Measurements from ENCODE around the gene FHL2. TPM values are rescaled to one million over a fixed set of nuclear protein-coding genes. Genes with fewer than 3 reads are reported as not detected.

FHL2 gene
- total RNA-seq, 1 donor: 267 TPM

GRCh38 chr2:105404736-105405135 lies 5.9 kb upstream of the FHL2 start:
- TF ChIP-seq, protein P1, sequence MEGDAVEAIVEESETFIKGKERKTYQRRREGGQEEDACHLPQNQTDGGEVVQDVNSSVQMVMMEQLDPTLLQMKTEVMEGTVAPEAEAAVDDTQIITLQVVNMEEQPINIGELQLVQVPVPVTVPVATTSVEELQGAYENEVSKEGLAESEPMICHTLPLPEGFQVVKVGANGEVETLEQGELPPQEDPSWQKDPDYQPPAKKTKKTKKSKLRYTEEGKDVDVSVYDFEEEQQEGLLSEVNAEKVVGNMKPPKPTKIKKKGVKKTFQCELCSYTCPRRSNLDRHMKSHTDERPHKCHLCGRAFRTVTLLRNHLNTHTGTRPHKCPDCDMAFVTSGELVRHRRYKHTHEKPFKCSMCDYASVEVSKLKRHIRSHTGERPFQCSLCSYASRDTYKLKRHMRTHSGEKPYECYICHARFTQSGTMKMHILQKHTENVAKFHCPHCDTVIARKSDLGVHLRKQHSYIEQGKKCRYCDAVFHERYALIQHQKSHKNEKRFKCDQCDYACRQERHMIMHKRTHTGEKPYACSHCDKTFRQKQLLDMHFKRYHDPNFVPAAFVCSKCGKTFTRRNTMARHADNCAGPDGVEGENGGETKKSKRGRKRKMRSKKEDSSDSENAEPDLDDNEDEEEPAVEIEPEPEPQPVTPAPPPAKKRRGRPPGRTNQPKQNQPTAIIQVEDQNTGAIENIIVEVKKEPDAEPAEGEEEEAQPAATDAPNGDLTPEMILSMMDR (IDR thresholded peaks at IDR 0.05; ENCODE audit: insufficient read depth, low read length): no peak
- H3K4me3 ChIP-seq (ENCODE audit: low read depth, low read length): no peak overlapping the region
- DNase-seq (ENCODE audit: low read depth): no peak

DNA sequence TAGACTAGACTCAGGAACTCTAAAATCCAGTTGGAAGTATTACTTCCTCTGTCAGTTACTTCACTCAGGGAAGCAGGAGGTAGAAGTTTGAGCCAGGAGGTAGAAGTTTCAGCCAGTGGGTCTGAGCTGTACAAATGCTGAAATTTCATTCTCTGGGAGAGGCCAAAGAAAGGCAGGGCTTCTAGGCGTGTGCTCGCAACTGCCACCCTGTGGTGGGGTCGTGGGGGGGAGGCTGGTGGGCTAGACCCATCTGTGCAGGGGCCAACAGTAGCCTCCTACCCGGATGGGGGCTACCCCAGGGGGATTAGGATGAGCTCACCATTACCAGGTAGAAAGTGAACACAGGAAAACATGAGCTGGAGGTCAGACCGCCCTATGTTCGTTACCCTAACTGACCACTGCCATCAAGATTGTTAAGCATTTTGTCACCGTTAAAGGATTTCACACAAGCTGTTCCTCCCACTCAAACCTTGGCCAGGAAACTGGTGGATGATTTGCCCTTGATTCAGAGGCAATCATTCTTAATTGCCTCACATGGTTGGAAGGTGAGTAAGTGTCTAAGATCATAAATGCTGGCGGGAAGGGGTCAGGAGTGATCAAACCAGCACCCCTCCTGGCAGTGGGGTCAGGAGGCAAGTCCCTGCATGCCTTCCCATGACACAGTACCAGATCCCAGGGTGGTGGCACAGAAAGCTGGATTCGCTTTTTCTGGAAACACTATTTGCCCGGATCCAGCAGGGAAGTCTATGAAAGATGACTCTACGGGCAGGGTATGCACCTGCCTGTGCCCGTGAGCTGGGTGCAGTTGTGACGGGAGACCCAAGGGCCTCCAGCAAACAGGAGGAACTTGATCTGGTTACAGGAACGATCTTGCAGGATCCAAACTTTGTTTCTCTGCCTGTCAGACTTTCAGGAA lies 5.2 kb upstream of the FHL2 start:
- TF ChIP-seq, protein P1 (IDR thresholded peaks at IDR 0.05; ENCODE audit: insufficient read depth, low read length): peak; percentile 60
- no peak overlapping the region for H3K4me3 ChIP-seq (ENCODE audit: low read depth, low read length)

GRCh38 chr2:105403241-105403782 lies 4.5 kb upstream of the FHL2 start:
- H3K4me3 ChIP-seq (ENCODE audit: low read depth, low read length): no peak overlapping the region
- DNase-seq (ENCODE audit: low read depth): no peak
- TF ChIP-seq, protein P1 (IDR thresholded peaks at IDR 0.05; ENCODE audit: insufficient read depth, low read length): no peak

More for the DNA sequence above, 5.2 kb upstream of the FHL2 start:
- peak; percentile 90 for DNase-seq (ENCODE audit: low read depth)

DNA sequence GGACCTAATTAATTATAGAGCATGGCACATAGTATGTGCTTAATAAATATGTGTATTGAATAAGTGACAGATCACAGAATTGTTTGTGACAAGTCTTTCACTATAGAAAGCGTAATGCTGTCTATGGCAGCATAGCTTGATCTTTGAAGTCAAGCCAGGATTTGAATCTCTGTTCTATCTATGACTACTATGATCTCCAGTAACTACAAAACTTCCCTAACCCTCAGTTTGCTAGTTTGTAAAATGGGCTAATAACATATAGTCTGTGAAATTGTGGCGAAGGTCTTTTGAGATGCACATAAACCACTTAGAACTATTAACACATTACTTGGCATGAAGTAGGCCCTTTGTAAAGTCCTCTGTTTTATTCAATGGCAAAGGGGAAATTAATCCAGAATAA lies 4.0 kb upstream of the FHL2 start:
- H3K4me3 ChIP-seq (ENCODE audit: low read depth, low read length): no peak overlapping the region
- DNase-seq (ENCODE audit: low read depth): no peak
- TF ChIP-seq, protein P1 (IDR thresholded peaks at IDR 0.05; ENCODE audit: insufficient read depth, low read length): no peak

DNA sequence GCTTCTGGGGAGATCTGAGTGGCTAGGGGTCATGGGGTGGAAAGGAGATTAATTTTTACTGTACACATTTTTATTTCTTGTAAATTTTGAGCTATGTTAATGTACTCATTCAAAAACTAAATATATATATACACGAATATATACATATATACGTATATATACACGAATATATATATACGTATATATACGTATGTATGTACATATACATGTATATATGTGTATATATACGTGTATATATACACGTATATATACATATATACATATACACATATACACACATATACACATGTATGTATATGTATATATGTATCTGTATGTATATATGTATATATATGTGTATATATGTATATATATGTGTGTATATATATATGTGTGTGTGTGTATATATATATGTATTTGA lies 3.0 kb upstream of the FHL2 start:
- TF ChIP-seq, protein P1 (IDR thresholded peaks at IDR 0.05; ENCODE audit: insufficient read depth, low read length): no peak
- H3K4me3 ChIP-seq (ENCODE audit: low read depth, low read length): no peak overlapping the region
- DNase-seq (ENCODE audit: low read depth): no peak

GRCh38 chr2:105400138-105400540 lies 1.3 kb upstream of the FHL2 start:
- DNase-seq (ENCODE audit: low read depth): no peak
- TF ChIP-seq, protein P1 (IDR thresholded peaks at IDR 0.05; ENCODE audit: insufficient read depth, low read length): no peak
- H3K4me3 ChIP-seq (ENCODE audit: low read depth, low read length): no peak overlapping the region

Data from fibroblast of the aortic adventitia (primary cell).